ENCODE results near the gene USP2.

Gene USP2

DNA sequence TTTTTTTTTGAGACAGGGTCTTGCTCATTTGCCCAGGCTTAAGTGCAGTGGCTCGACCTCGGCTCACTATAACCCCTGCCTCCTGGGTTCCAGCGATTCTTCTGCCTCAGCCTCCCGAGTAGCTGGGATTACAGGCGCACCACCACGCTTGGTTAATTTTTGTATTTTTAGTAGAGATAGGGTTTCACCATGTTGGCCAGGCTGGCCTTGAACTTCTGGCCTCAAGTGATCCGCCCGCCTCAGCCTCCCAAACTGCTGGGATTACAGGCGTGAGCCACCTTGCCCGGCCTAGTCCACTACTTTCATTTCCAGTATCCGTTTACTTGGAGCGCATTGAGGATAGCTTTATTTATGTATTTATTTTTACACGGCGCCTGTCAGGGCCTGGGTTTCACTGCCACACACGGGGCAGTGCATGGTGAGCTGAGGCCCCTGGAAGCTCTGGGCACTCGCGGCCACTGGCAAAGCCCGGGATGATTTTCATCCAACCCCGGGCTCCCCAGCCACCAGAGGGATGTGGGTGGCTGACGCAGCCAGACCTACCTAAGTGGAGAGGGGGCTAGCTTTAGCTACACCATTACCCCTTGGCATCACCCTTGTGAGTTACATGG, 58.5 kb downstream of the USP2 start:
- DNase-seq: no peak
- peaks cover 7% of the 10 kb centered on the region; the same call in 1 of the 2 replicates for H3F3A ChIP-seq (ENCODE audit: insufficient read depth, low read length)
- no peak overlapping the region for H3K27ac ChIP-seq (ENCODE audit: low read length)
- no peak overlapping the region for H3K4me3 ChIP-seq (ENCODE audit: low read length)
- H3K27me3 ChIP-seq (replicated peaks; ENCODE audit: insufficient read depth, low read length): peaks cover 14% of the 10 kb centered on the region
- no peak overlapping the region for H2AFZ ChIP-seq (ENCODE audit: low read length)
- H3K9ac ChIP-seq (ENCODE audit: low read length): no peak overlapping the region
- no peaks in the 10 kb centered on the region for H3K9me2 ChIP-seq (replicated peaks; ENCODE audit: insufficient read depth, low read length)
- H3K4me2 ChIP-seq (ENCODE audit: low read depth, low read length): no peak overlapping the region
- H3K9me3 ChIP-seq (replicated peaks; ENCODE audit: insufficient read depth, low read length): no peaks in the 10 kb centered on the region
- H4K20me1 ChIP-seq (ENCODE audit: insufficient read depth, low read length): no peaks in the 10 kb centered on the region
- H3K4me1 ChIP-seq (ENCODE audit: low read length): peaks cover 7% of the 10 kb centered on the region; the same call in 1 of the 2 replicates
- TF ChIP-seq EZH2 (optimal IDR thresholded peaks at IDR 0.05; ENCODE audit: low read depth, low read length): no peak
- no peak for TF ChIP-seq EZH2phosphoT487 (IDR thresholded peaks at IDR 0.05; ENCODE audit: low read length)
- TF ChIP-seq CTCF (IDR thresholded peaks at IDR 0.05; ENCODE audit: low read length): no peak
- no peaks in the 10 kb centered on the region for H3K36me3 ChIP-seq (replicated peaks; ENCODE audit: insufficient read depth, low read length)
- no peaks in the 10 kb centered on the region for H3K79me2 ChIP-seq (ENCODE audit: low read length)

GRCh38 chr11:119322360-119322739, 59.1 kb downstream of the USP2 start:
- no peaks in the 10 kb centered on the region for H3K79me2 ChIP-seq (ENCODE audit: low read length)
- no peaks in the 10 kb centered on the region for H3K9me2 ChIP-seq (replicated peaks; ENCODE audit: insufficient read depth, low read length)
- H3K36me3 ChIP-seq (replicated peaks; ENCODE audit: insufficient read depth, low read length): no peaks in the 10 kb centered on the region
- no peak overlapping the region; the same call in 1 of the 2 replicates for H3K9ac ChIP-seq (ENCODE audit: low read length)
- H3K4me3 ChIP-seq (ENCODE audit: low read length): peak overlapping the region; percentile 63
- H3K27me3 ChIP-seq (replicated peaks; ENCODE audit: insufficient read depth, low read length): peaks cover 21% of the 10 kb centered on the region
- H3K4me1 ChIP-seq (ENCODE audit: low read length): peaks cover 7% of the 10 kb centered on the region; the same call in 1 of the 2 replicates
- peak overlapping the region; percentile 92 for H3K4me2 ChIP-seq (ENCODE audit: low read depth, low read length)
- peak overlapping the region; percentile 72 for H2AFZ ChIP-seq (ENCODE audit: low read length)
- H3K9me3 ChIP-seq (replicated peaks; ENCODE audit: insufficient read depth, low read length): no peaks in the 10 kb centered on the region
- DNase-seq: no peak
- H3F3A ChIP-seq (ENCODE audit: insufficient read depth, low read length): peaks cover 7% of the 10 kb centered on the region; the same call in 1 of the 2 replicates
- no peaks in the 10 kb centered on the region for H4K20me1 ChIP-seq (ENCODE audit: insufficient read depth, low read length)
- no peak for TF ChIP-seq CTCF (IDR thresholded peaks at IDR 0.05; ENCODE audit: low read length)
- TF ChIP-seq EZH2 (optimal IDR thresholded peaks at IDR 0.05; ENCODE audit: low read depth, low read length): no peak
- no peak for TF ChIP-seq EZH2phosphoT487 (IDR thresholded peaks at IDR 0.05; ENCODE audit: low read length)
- no peak overlapping the region for H3K27ac ChIP-seq (ENCODE audit: low read length)

GRCh38 chr11:119320776-119321524, 60.5 kb downstream of the USP2 start:
- TF ChIP-seq EZH2 (optimal IDR thresholded peaks at IDR 0.05; ENCODE audit: low read depth, low read length) (no peak), CTCF (IDR thresholded peaks at IDR 0.05; ENCODE audit: low read length) (no peak), EZH2phosphoT487 (IDR thresholded peaks at IDR 0.05; ENCODE audit: low read length) (no peak)
- H3K79me2 ChIP-seq (ENCODE audit: low read length): no peaks in the 10 kb centered on the region
- peak overlapping the region; percentile 60 for H3K9ac ChIP-seq (ENCODE audit: low read length)
- no peaks in the 10 kb centered on the region for H3K9me3 ChIP-seq (replicated peaks; ENCODE audit: insufficient read depth, low read length)
- peak overlapping the region; percentile 63 for H3K4me3 ChIP-seq (ENCODE audit: low read length)
- no peaks in the 10 kb centered on the region for H3K9me2 ChIP-seq (replicated peaks; ENCODE audit: insufficient read depth, low read length)
- H3K4me1 ChIP-seq (ENCODE audit: low read length): peaks cover 9% of the 10 kb centered on the region
- H2AFZ ChIP-seq (ENCODE audit: low read length): peak overlapping the region; percentile 72
- peak overlapping the region; percentile 54; the same call in 1 of the 2 replicates for H3K27ac ChIP-seq (ENCODE audit: low read length)
- peak; percentile 74 for DNase-seq
- H3K27me3 ChIP-seq (replicated peaks; ENCODE audit: insufficient read depth, low read length): peaks cover 33% of the 10 kb centered on the region
- peak overlapping the region; percentile 92 for H3K4me2 ChIP-seq (ENCODE audit: low read depth, low read length)
- no peaks in the 10 kb centered on the region for H4K20me1 ChIP-seq (ENCODE audit: insufficient read depth, low read length)
- H3F3A ChIP-seq (ENCODE audit: insufficient read depth, low read length): peaks cover 7% of the 10 kb centered on the region; the same call in 1 of the 2 replicates
- H3K36me3 ChIP-seq (replicated peaks; ENCODE audit: insufficient read depth, low read length): no peaks in the 10 kb centered on the region
